HepG2 (cell line): ENCODE measurements around the gene PLEKHA3. TPM values are rescaled to one million over a fixed set of nuclear protein-coding genes. Genes with fewer than 3 reads are reported as not detected.
A peak's percentile ranks its signal among the peaks of the same experiment; 100 is the strongest.

Experiments used
- CHD2 ChIP-seq: IDR thresholded peaks from 2 replicates; pipeline ENCODE4 v1.6.1; 2011; ENCODE audit warnings: low read depth, low read length, improper control_type of control experiment
- HOXA3 ChIP-seq: sonication (generic); formaldehyde crosslinking; IDR thresholded peaks from 2 replicates; pipeline ENCODE4 v1.5.0; 2020; ENCODE audit warnings: missing genetic modification reagents
- PAX8 ChIP-seq: sonication (generic); formaldehyde crosslinking; IDR thresholded peaks from 2 replicates; pipeline ENCODE4 v1.8.0; 2022; ENCODE audit warnings: mild to moderate bottlenecking, missing genetic modification reagents, borderline replicate concordance
- SSRP1 ChIP-seq: IDR thresholded peaks from 2 replicates; pipeline ENCODE4 v1.6.1; 2016; ENCODE audit warnings: control low read depth
- STAT5B ChIP-seq: sonication (generic); formaldehyde crosslinking; IDR thresholded peaks from 2 replicates; pipeline ENCODE4 v1.4.0; 2020; ENCODE audit warnings: missing genetic modification reagents
- U2AF1 ChIP-seq: fragments of 200-400 bp; formaldehyde crosslinking; optimal IDR thresholded peaks from 2 replicates; pipeline ENCODE3; 2017; ENCODE audit warnings: mild to moderate bottlenecking, low read depth, low read length
- ZBTB20 ChIP-seq: sonication (generic); formaldehyde crosslinking; IDR thresholded peaks from 2 replicates; pipeline ENCODE4 v1.8.1; 2023; ENCODE audit warnings: missing genetic modification reagents, low read depth, mild to moderate bottlenecking, borderline replicate concordance
- ZFYVE20 ChIP-seq: sonication (generic); formaldehyde crosslinking; IDR thresholded peaks from 2 replicates; pipeline ENCODE4 v1.8.0; 2023; ENCODE audit warnings: low read depth, mild to moderate bottlenecking, moderate library complexity, missing genetic modification reagents, borderline replicate concordance
- ZNF557 ChIP-seq: sonication (generic); formaldehyde crosslinking; IDR thresholded peaks from 2 replicates; pipeline ENCODE4 v1.4.0; 2020; ENCODE audit warnings: missing genetic modification reagents
- ZNF558 ChIP-seq: sonication (generic); formaldehyde crosslinking; IDR thresholded peaks from 2 replicates; pipeline ENCODE4 v1.9.0; 2022; ENCODE audit warnings: mild to moderate bottlenecking, missing genetic modification reagents, borderline replicate concordance
- ZNF570 ChIP-seq: sonication (generic); formaldehyde crosslinking; IDR thresholded peaks from 2 replicates; pipeline ENCODE4 v1.4.0; 2020; ENCODE audit warnings: mild to moderate bottlenecking, missing genetic modification reagents, borderline replicate concordance
- ZNF766 ChIP-seq: sonication (generic); formaldehyde crosslinking; IDR thresholded peaks from 2 replicates; pipeline ENCODE4 v1.5.0; 2020; ENCODE audit warnings: missing genetic modification reagents, borderline replicate concordance
- ZNF788 ChIP-seq: sonication (generic); formaldehyde crosslinking; IDR thresholded peaks from 2 replicates; pipeline ENCODE4 v1.5.0; 2020; ENCODE audit warnings: mild to moderate bottlenecking, missing genetic modification reagents, borderline replicate concordance
- ZSCAN21 ChIP-seq: sonication (generic); formaldehyde crosslinking; IDR thresholded peaks from 2 replicates; pipeline ENCODE4 v1.8.0; 2022; ENCODE audit warnings: mild to moderate bottlenecking, missing genetic modification reagents, moderate library complexity, borderline replicate concordance
- polyA plus RNA-seq, 8 experiments: library from polyadenylated mRNA; depleted of rRNA in 3 of 8; stranded (reverse) in 7 of 8; unstranded in 1 of 8; fragments of >200 nt; fragmentation: Illumina TruSeq in 4 of 8; extraction: Trizol in 4 of 8; gene quantifications; 2 replicates each; pipeline versions ENCODE4 v1.2.1 to v1.2.3, GENCODE V29; 2011 to 2016; ENCODE audit warnings: low read depth in 4 of 8, missing spikeins in 1 of 8, mixed read lengths in 1 of 8; ENCODE audit not compliant: insufficient read depth in 1 of 8
- total RNA-seq, 5 experiments: library from RNA; depleted of rRNA; stranded (reverse); fragments of >200 nt; fragmentation: Illumina TruSeq; extraction: Trizol; gene quantifications; 2 replicates each; pipeline ENCODE4 v1.2.3, GENCODE V29; 2016; ENCODE audit warnings: low read depth in 1 of 5
- TF ChIP-seq, protein P1 (sequence below), 2 experiments: sonication (generic) in 1 of 2; formaldehyde crosslinking in 1 of 2; IDR thresholded peaks; 2 replicates each; pipeline versions ENCODE4 v1.4.0 to v1.6.1; 2018 to 2020; ENCODE audit warnings: missing genetic modification reagents in 2 of 2, borderline replicate concordance in 1 of 2, low read depth in 1 of 2, mild to moderate bottlenecking in 1 of 2, missing biosample characterization in 1 of 2
- TF ChIP-seq, protein P2 (sequence below): fragments of 450-650 bp; IDR thresholded peaks from 2 replicates; pipeline ENCODE4 v1.6.1; 2017; ENCODE audit warnings: mild to moderate bottlenecking
- TF ChIP-seq, protein P3 (sequence below): sonication (generic); formaldehyde crosslinking; IDR thresholded peaks from 2 replicates; pipeline ENCODE4 v1.4.0; 2020; ENCODE audit warnings: missing genetic modification reagents
- TF ChIP-seq, protein P4 (sequence below): sonication (generic); formaldehyde crosslinking; IDR thresholded peaks from 2 replicates; pipeline ENCODE4 v1.8.0; 2022; ENCODE audit warnings: mild to moderate bottlenecking, missing genetic modification reagents; ENCODE audit not compliant: insufficient replicate concordance
- TF ChIP-seq, protein P5 (sequence below): sonication (generic); formaldehyde crosslinking; IDR thresholded peaks from 2 replicates; pipeline ENCODE4 v1.4.0; 2020; ENCODE audit warnings: missing genetic modification reagents, borderline replicate concordance

The PLEKHA3 gene
- total and polyA plus RNA-seq, 2 of the 13 experiments (the other 11 are each of a cell fraction or from before 2014, with no cell fraction given) = 11.7 to 23.1 TPM

DNA sequence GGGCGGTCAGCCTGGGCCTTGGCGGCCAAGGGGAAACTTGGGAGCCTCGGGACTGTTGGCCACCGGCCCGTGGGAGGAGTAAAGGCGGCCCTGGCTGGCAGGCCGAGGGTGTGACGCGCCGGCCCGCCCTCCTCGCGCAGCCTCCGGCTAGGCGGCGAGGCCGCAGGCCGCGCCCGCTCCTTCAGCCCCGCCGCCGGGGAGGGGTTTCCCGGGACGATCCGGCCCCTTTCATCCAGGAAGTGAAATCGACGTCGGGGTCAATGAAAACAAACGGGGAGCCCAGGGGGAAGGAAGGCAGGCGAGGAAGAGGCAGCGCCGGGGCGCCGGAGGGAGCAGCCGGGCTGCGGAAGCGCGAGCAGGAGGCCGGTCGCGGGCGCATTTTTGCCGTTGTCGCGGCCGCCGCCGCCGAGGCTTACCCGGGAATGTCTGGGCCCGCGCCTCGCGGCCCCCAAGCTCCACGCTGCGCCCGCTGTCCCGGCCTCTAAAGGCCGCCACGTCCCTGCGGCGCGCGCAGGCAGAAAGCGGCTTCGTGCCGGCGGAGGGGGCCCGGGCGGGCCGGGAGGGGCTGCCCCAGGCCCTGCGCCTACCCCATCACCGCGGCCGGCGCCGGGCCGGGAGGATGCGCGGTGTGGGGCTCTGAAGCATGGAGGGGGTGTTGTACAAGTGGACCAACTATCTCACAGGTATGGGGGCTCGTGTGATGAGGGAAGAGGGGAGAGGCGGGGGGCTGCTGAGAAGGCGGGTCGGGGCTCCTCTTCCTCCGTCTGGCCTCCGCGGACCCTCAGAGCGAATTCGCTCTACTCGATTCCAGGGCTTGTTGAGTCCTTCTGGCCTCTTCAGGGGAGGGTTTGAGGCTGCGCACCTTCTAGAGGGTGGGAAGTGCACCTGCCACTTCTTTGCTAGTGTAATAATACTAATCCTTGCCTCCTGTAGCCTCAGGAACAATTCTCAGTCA lies at the start of gene PLEKHA3 (continued):
- TF ChIP-seq, protein P1, sequence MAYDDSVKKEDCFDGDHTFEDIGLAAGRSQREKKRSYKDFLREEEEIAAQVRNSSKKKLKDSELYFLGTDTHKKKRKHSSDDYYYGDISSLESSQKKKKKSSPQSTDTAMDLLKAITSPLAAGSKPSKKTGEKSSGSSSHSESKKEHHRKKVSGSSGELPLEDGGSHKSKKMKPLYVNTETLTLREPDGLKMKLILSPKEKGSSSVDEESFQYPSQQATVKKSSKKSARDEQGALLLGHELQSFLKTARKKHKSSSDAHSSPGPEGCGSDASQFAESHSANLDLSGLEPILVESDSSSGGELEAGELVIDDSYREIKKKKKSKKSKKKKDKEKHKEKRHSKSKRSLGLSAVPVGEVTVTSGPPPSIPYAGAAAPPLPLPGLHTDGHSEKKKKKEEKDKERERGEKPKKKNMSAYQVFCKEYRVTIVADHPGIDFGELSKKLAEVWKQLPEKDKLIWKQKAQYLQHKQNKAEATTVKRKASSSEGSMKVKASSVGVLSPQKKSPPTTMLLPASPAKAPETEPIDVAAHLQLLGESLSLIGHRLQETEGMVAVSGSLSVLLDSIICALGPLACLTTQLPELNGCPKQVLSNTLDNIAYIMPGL (CRISPR knock-in tag; IDR thresholded peaks at IDR 0.05; ENCODE audit: borderline replicate concordance in 1 of 2, low read depth in 1 of 2) = peak; percentile 69 to 81; a peak in 3 of 4 replicates
- TF ChIP-seq PAX8 (CRISPR knock-in tag) = no peak
- TF ChIP-seq CHD2 = no peak
- peak; percentile 73 for TF ChIP-seq ZBTB20 (CRISPR knock-in tag)
- peak; percentile 67; the same call in 1 of the 2 replicates for TF ChIP-seq HOXA3
- TF ChIP-seq ZFYVE20 (CRISPR knock-in tag) = no peak
- TF ChIP-seq ZNF788 (CRISPR knock-in tag) = peak; percentile 70; the same call in 1 of the 2 replicates
- TF ChIP-seq ZNF558 = no peak
- TF ChIP-seq ZNF570 (CRISPR knock-in tag) = no peak
- peak; percentile 66; the same call in 1 of the 2 replicates for TF ChIP-seq ZSCAN21 (CRISPR knock-in tag)
- TF ChIP-seq, protein P2, sequence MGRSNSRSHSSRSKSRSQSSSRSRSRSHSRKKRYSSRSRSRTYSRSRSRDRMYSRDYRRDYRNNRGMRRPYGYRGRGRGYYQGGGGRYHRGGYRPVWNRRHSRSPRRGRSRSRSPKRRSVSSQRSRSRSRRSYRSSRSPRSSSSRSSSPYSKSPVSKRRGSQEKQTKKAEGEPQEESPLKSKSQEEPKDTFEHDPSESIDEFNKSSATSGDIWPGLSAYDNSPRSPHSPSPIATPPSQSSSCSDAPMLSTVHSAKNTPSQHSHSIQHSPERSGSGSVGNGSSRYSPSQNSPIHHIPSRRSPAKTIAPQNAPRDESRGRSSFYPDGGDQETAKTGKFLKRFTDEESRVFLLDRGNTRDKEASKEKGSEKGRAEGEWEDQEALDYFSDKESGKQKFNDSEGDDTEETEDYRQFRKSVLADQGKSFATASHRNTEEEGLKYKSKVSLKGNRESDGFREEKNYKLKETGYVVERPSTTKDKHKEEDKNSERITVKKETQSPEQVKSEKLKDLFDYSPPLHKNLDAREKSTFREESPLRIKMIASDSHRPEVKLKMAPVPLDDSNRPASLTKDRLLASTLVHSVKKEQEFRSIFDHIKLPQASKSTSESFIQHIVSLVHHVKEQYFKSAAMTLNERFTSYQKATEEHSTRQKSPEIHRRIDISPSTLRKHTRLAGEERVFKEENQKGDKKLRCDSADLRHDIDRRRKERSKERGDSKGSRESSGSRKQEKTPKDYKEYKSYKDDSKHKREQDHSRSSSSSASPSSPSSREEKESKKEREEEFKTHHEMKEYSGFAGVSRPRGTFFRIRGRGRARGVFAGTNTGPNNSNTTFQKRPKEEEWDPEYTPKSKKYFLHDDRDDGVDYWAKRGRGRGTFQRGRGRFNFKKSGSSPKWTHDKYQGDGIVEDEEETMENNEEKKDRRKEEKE = no peak
- no peak for TF ChIP-seq ZNF557 (CRISPR knock-in tag)
- no peak for TF ChIP-seq SSRP1 (CRISPR knock-in tag)
- no peak for TF ChIP-seq STAT5B
- TF ChIP-seq, protein P3, sequence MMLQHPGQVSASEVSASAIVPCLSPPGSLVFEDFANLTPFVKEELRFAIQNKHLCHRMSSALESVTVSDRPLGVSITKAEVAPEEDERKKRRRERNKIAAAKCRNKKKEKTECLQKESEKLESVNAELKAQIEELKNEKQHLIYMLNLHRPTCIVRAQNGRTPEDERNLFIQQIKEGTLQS (CRISPR knock-in tag) = no peak
- peak; percentile 72; the same call in 1 of the 2 replicates for TF ChIP-seq ZNF766 (CRISPR knock-in tag)
- TF ChIP-seq, protein P4, sequence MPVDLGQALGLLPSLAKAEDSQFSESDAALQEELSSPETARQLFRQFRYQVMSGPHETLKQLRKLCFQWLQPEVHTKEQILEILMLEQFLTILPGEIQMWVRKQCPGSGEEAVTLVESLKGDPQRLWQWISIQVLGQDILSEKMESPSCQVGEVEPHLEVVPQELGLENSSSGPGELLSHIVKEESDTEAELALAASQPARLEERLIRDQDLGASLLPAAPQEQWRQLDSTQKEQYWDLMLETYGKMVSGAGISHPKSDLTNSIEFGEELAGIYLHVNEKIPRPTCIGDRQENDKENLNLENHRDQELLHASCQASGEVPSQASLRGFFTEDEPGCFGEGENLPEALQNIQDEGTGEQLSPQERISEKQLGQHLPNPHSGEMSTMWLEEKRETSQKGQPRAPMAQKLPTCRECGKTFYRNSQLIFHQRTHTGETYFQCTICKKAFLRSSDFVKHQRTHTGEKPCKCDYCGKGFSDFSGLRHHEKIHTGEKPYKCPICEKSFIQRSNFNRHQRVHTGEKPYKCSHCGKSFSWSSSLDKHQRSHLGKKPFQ (CRISPR knock-in tag) = no peak
- TF ChIP-seq U2AF1 = no peak
- TF ChIP-seq, protein P5, sequence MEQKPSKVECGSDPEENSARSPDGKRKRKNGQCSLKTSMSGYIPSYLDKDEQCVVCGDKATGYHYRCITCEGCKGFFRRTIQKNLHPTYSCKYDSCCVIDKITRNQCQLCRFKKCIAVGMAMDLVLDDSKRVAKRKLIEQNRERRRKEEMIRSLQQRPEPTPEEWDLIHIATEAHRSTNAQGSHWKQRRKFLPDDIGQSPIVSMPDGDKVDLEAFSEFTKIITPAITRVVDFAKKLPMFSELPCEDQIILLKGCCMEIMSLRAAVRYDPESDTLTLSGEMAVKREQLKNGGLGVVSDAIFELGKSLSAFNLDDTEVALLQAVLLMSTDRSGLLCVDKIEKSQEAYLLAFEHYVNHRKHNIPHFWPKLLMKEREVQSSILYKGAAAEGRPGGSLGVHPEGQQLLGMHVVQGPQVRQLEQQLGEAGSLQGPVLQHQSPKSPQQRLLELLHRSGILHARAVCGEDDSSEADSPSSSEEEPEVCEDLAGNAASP (CRISPR knock-in tag) = peak; percentile 25; the same call in 1 of the 2 replicates
